Cortex of kidney (tissue), 1 donor: ENCODE results near the gene VCPKMT.

ENCODE experiments used
- DNase-seq: peaks from one replicate; lab custom pipeline; 2025; lab: John Stamatoyannopoulos, UW

The VCPKMT gene

DNA sequence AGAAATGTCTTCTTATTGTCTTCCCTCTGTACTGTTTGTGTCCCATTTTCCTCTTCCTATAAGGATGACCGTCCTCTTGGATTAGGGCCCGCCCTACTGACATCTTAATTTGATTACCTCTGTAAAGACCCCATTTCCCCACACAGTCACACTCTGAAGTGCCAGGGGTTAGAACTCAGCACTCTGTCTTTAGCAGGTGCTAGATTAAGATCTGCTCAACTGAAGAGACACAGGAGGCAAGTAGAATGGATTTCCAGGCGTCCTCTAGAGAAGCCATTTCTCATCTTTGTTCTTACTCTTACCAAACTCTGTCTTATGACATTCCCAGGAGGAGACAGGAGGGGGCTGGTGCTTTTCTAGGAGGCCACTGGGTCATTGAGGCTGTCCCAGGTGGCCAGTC, 50.8 kb downstream of the VCPKMT start:
- DNase-seq, result no peak

GRCh38 chr14:50064993-50065392, 51.4 kb downstream of the VCPKMT start:
- no peak for DNase-seq

GRCh38 chr14:50063876-50064420, 52.4 kb downstream of the VCPKMT start:
- DNase-seq, result no peak

GRCh38 chr14:50062438-50063085, 53.8 kb downstream of the VCPKMT start:
- no peak for DNase-seq

DNA sequence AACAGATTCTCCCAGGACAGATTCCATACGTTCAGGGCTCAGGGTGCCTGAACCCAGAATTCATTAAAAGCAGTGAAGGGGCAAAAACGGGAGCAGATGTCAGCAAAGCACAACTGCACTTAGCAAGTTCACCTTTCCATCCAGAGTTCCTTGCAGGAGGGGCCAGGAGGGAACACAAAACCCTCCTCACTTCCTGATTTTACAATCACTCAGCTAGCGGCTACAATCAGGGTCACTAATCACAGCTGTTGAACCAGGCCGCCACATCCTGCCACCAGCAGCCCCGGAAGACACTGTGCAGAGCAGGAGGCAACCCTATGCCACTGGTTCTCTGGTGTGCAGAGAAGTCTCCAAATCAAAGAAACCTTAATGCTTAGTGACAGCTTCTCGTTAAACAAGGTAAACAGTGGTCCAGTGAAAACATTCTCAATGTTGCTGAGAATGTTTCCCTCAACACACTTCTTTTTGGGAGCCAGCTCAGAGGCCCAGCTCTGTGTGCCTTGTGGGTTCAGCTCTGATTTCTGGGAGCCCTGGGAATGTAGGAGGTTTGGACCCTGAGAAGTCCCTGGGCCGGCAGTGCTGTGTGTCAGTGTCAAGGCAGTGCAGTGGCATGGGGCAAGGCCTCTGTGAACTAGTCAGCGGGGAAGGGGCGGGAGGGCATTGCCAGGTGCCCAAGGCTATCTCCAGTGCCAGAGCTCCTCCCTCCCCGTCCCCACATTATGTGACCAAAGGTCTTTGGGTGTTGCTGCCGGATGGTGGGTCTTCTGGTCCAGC, 54.5 kb downstream of the VCPKMT start:
- DNase-seq, result no peak

- no peak for DNase-seq
Measured at GRCh38 chr14:50060871-50061663, 55.3 kb downstream of the VCPKMT start.

DNA sequence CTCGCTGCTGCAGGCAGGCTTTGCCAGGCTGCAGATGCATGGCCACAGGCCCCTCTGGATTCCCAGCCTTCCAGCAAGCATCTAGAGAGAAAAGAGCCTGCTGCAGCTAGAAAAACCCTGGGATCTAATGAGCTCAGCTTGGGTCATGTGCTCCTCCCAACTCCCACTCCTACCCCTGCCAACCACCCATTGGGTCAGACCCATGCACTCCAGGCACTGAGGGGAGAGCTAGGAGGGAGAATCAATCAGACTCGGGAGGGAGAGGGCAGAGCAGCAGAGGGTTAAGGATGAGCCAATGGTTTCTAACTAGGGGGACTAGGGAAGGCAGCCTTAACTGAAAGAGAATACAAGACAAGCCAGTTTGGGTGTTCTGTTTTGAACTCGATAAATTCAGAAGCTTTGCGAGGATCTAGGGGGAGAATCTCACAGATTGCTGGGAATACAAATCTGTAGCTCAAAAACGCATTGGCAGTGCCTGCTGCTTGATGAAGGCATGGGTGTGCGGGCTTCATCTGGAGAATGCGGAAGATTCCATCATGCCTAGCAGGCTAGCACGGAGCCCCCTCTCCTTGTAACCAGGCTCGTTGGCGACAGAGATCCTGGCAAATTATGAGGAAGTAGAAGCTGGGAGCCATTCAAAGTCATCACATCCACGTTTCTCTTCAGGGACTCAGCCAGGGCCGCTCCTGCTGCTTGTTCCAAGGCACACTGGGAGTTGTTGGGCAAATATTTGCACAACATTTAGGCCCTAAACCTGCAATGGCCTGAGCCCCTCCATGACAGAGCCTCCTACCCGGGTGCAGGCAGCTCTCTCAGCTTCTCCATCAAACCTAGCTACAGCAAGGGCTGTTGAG, 56.4 kb downstream of the VCPKMT start:
- no peak for DNase-seq
